Measurements from ENCODE around the gene PPP1R7. TPM values are rescaled to one million over a fixed set of nuclear protein-coding genes. Genes with fewer than 3 reads are reported as not detected.
"Not testable (repeated sequence)": the region's sequence is repeated elsewhere in the genome, so short reads cannot be mapped to it uniquely, and the experiment has no call there.

PPP1R7 gene
- total RNA-seq, 1 donor from 2014 or later = 55.5 TPM

- Mint-ChIP-seq H3K9me3 (ENCODE audit: unreplicated experiment) (no peaks in the 10 kb centered on the region), H3K4me1 (ENCODE audit: unreplicated experiment) (no peaks in the 10 kb centered on the region), H3K27me3 (ENCODE audit: unreplicated experiment) (no peaks in the 10 kb centered on the region), H3K27ac (ENCODE audit: unreplicated experiment) (no peak overlapping the region), H3K4me3 (ENCODE audit: unreplicated experiment) (no peak overlapping the region), H3K36me3 (ENCODE audit: unreplicated experiment) (no peaks in the 10 kb centered on the region)
- TF ChIP-seq CTCF (IDR thresholded peaks at IDR 0.05) = no peak
- no peak for DNase-seq (ENCODE audit: extremely low spot score, unreplicated experiment)
Measured at GRCh38 chr2:241194811-241195210, 44.5 kb downstream of the PPP1R7 start.

- H3K27ac Mint-ChIP-seq (ENCODE audit: unreplicated experiment) = no peak overlapping the region
- DNase-seq (ENCODE audit: extremely low spot score, unreplicated experiment) = no peak
- H3K36me3 Mint-ChIP-seq (ENCODE audit: unreplicated experiment) = no peaks in the 10 kb centered on the region
- no peak for TF ChIP-seq CTCF (IDR thresholded peaks at IDR 0.05)
- H3K4me3 Mint-ChIP-seq (ENCODE audit: unreplicated experiment) = no peak overlapping the region
- no peaks in the 10 kb centered on the region for H3K4me1 Mint-ChIP-seq (ENCODE audit: unreplicated experiment)
- no peaks in the 10 kb centered on the region for H3K9me3 Mint-ChIP-seq (ENCODE audit: unreplicated experiment)
- H3K27me3 Mint-ChIP-seq (ENCODE audit: unreplicated experiment) = no peaks in the 10 kb centered on the region
Measured at GRCh38 chr2:241195506-241196130, 45.4 kb downstream of the PPP1R7 start.

- H3K4me1 Mint-ChIP-seq (ENCODE audit: unreplicated experiment); H3K36me3 Mint-ChIP-seq (ENCODE audit: unreplicated experiment); DNase-seq (ENCODE audit: extremely low spot score, unreplicated experiment); H3K9me3 Mint-ChIP-seq (ENCODE audit: unreplicated experiment); H3K27ac Mint-ChIP-seq (ENCODE audit: unreplicated experiment); H3K4me3 Mint-ChIP-seq (ENCODE audit: unreplicated experiment); H3K27me3 Mint-ChIP-seq (ENCODE audit: unreplicated experiment): not testable (repeated sequence)
Measured at GRCh38 chr2:241197246-241197645, 47.0 kb downstream of the PPP1R7 start.

GRCh38 chr2:241197947-241198346 is 47.7 kb downstream of the PPP1R7 start:
- no peaks in the 10 kb centered on the region for H3K4me1 Mint-ChIP-seq (ENCODE audit: unreplicated experiment)
- H3K9me3 Mint-ChIP-seq (ENCODE audit: unreplicated experiment) = no peaks in the 10 kb centered on the region
- no peak overlapping the region for H3K4me3 Mint-ChIP-seq (ENCODE audit: unreplicated experiment)
- DNase-seq (ENCODE audit: extremely low spot score, unreplicated experiment) = no peak
- H3K27me3 Mint-ChIP-seq (ENCODE audit: unreplicated experiment) = no peaks in the 10 kb centered on the region
- H3K27ac Mint-ChIP-seq (ENCODE audit: unreplicated experiment) = no peak overlapping the region
- H3K36me3 Mint-ChIP-seq (ENCODE audit: unreplicated experiment) = no peaks in the 10 kb centered on the region
- no peak for TF ChIP-seq CTCF (IDR thresholded peaks at IDR 0.05)

GRCh38 chr2:241198381-241199279 is 48.4 kb downstream of the PPP1R7 start:
- no peak for DNase-seq (ENCODE audit: extremely low spot score, unreplicated experiment)
- Mint-ChIP-seq H3K4me1 (ENCODE audit: unreplicated experiment) (no peaks in the 10 kb centered on the region), H3K27ac (ENCODE audit: unreplicated experiment) (no peak overlapping the region), H3K9me3 (ENCODE audit: unreplicated experiment) (no peaks in the 10 kb centered on the region), H3K36me3 (ENCODE audit: unreplicated experiment) (no peaks in the 10 kb centered on the region), H3K27me3 (ENCODE audit: unreplicated experiment) (no peaks in the 10 kb centered on the region), H3K4me3 (ENCODE audit: unreplicated experiment) (no peak overlapping the region)
- TF ChIP-seq CTCF (IDR thresholded peaks at IDR 0.05) = no peak

Measured in osteocyte (in vitro differentiated cells).